Measurements from ENCODE around the gene KRT74.

DNA sequence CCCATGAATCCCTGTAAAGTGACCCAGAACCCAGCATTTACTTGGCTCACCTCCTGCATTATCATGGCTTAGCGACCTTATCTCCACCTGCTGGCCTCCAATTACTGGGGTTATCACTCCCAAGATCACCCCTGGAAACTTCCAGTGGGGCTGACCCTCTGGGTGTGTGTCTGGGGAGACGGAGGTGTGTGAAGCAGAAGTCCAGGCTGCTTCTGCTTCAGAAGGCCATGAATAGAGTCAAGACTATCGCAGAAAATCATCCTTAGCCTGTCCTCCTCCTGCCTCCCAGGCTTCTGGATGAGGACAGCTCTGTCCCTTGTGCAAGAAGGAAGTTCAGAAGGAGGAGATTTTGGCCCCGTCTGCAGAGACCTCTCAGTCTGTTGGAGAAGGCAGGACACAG lies 28.0 kb upstream of the KRT74 start:
- TF ChIP-seq YY1 (IDR thresholded peaks at IDR 0.05; ENCODE audit: insufficient read depth, insufficient read length): no peak
- no peak for TF ChIP-seq ZNF274 (IDR thresholded peaks at IDR 0.05; ENCODE audit: low read depth, low read length)

All from NT2/D1 (cell line).